Stimulated activated CD8-positive, alpha-beta memory T cell treated with anti-CD3 and anti-CD28 coated beads, Interleukin-4, amount 100 ng/mL, for 24 hours (primary cell): ENCODE data around the gene TFAP2D.

Source experiments
- DNase-seq: peaks from one replicate; pipeline ENCODE4 v3.0.0-alpha.2; 2020; ENCODE audit warnings: low read depth

The TFAP2D gene

DNA sequence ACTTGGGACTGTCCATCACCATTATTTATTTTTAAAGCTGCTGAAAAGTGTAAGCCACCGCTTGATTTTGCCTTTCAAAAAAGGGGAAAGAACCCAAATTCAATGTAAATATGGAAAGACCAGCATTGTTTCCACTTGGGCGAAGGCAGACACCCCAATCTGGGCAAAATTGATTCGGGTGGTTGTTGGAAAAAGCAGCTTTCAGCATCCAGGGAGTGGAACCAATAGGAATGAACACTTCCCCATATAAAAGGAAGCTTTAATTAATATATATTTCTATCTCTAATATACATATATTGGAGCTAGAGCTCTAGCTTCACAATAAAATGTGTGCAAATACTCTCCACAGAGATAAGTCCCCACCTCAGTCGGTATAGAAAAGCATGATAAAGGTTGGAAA is at the start of gene TFAP2D:
TFAP2D (plus strand) TSS at position 301 of the 400 bp plus-strand sequence. CDS start 530 bp downstream, outside the sequence.
- DNase-seq = no peak

DNA sequence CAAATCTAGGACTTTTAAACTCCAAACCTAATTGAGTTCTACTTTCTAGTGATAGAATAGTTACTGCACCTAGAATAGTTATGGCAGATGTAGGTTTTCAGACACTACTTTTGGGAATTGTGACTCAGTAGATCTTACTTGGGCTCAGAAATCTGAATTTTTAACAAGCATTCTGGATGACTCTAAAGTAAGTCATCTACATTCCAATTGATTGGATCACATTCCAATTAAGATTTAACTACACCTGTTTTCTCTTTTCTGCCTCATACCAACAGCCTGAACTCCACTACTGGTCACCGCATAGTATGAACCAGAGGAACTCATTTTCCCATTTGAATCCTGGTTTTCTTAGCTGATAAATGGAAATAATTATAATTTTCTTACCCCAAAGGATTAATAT is 49.5 kb upstream of the TFAP2D start:
- DNase-seq = no peak

DNA sequence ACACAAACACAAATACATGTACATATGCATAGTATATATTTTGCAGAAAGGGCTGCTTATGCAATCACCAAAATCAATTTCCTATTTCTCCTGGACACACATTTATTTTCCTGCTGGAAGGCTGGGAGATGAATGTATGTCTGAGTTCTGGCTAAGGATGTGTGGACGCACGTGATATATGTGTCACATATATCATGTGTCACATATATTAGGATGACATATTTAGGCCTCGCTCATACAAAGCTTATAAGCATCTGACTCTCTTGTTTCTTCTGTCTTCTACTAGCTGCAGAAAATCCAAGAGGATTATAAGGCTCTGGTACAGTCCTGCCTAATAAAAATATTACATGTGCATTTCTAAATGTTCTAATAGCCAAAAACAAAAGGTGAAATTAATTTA is 47.2 kb upstream of the TFAP2D start:
- DNase-seq = no peak

DNA sequence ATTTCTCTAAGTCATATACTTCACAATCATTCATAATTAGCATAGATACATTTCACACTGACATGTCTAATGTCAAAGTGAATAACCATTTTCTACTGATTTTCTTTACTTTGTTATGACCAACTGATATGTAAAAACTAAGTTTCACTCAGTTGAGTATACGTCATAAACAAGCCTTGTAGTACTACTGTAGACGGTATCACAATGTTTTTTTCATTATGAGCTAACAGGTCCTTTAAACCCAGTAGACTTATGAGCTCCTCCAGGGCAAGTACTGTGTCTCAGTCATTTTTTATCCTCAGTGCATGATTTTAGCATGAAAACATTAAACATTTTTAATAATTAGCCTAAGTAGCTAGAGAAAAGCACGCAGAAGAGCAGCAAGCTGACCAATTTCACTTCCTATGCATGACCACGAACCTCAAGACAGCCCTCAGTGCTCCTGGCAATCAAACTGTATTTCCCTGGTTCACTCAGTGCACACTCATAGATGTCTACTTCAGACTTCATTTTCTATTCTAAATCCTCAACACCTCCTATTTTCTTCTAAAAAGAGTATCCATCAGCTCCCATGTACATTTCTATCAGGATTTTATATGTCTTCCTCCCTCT is 32.0 kb upstream of the TFAP2D start:
- DNase-seq = no peak

DNA sequence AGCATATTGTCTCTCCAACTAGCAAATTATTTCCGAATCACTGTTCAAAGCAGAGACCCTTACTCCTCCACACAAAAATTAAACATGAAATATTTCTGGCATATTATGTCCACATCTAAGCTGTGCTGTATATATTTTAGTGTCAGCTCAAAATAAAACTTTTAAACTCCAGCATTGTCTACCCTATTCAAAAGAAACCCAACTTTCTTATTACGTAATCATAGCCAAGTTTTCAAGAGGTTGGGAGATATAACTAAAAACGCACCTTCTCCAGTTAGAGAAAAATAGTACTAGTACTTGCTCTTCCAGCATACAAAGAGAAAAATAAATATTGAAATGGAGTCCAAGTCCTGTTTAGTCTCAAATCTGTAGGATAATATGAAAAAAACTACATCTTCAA is 24.1 kb upstream of the TFAP2D start:
- DNase-seq = no peak

DNA sequence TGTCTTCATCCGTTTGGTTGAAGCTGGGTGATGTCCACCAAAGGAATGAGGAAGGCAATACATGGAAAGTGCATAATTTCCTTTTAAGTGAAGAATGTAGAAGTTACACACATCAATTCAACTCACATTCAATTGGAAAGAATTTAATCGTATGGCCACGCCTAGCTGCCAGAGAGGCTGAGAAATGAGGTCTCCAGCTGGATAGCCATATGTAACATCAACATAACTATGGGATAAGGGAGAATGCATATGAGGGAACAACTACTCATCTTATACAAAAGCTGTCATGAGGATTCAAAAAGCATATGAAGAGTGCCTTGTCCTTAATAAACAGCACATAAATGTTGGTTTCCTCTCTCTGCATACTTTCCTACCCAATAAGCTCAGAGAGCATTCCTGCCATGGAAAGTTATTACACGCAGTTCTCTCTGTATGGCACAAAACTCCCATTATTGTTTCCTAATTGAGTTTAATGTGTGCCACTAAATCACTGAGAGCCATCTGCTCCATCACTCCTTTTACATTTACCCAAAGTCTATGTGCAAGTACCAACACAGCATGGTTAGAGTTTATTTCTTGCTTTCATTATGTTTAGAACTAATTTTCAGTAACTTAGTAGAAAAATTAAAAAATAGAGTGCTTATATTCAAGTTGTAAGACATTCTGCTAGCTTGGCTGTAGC is 21.4 kb upstream of the TFAP2D start:
- DNase-seq = no peak

DNA sequence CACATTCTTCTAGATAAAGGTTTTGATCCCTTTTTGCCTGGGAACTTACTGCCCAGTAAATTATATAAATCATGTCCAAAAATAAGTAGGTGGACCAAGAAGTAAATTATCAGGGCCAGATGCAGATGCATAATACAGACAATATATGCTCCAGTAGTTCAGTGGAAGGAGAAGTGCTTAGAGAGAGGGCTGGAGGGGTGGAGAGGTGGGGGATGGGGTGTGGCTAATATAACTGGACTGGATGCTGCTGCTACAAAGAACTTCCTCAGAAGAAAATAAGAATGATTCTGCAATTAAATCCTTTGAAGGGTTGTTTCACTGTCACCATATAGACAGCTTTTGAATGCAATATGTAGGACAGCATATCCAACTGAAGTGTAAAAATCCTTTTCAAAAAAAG is 14.8 kb upstream of the TFAP2D start:
- DNase-seq = no peak

DNA sequence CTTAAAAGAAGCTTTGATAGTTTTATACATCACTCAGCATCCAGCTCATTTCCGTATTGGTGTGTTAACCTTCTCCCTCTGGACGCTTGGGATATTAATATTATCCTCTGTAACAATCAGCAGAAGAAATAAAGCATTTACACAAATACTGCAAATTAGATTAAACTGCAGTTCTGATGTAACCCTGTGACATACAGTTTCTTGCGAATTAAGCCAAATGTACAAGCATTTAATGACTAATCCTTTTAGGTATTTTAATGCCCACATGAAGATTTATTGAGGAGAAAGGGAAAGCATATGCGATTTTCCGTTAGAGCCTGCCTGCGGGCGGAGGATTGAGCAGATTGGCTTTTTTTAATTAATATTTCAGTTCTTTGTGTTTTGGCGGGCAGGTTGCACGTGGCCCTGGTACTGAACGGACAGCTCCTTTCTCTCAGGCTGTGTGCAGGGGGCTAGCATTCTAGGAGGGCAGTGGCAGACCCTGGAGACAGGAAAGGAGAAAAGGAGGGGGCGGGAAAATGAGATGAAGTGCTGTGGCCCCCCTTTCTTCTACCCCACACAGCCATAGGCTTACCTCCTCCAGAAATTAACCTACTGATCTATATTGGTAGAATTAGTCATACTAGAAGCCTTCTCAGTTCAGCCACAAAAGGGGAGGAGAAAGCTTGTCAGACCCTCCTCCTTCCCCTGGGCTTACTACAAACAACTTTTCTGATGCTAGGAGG is 14.1 kb upstream of the TFAP2D start:
- DNase-seq = no peak

DNA sequence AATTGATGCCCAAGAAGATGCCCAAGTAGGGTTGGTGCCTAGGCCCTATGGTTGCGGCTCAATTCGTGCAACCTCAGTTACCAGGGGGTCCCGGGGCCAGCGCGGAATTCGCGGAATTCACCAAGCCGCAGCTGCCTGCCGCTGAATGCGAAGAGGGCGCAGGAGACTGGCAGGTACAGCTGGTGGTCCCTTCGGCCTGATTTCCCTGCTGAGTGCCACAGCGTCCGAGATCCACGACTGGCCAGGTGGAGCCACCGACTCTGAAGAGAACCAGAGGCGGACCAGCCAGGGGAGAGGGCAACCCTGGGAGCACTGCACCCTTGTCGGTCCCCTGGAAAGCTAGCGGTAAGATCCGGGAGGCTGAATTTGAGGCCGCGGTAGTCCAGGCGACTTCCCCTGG is 6.8 kb upstream of the TFAP2D start:
- DNase-seq = no peak

DNA sequence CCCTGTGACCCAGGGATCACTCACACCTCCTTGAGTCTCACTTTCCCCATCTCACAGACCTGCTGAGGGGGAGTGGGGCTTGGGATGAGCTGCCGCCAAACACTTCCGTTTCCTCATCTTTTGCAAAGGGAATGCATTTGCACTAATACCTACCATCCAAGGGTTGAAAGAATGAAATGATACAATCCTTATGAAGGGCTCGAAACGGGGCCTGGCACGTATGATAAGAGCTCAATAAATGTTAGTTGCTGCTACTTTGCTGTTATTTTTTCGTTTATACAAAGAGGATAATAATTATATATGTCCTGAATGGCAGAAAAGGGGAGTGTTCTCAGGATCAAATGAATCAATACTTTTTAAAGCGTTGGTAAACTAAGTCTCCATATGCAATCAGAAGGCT is 6.1 kb upstream of the TFAP2D start:
- no peak for DNase-seq

DNA sequence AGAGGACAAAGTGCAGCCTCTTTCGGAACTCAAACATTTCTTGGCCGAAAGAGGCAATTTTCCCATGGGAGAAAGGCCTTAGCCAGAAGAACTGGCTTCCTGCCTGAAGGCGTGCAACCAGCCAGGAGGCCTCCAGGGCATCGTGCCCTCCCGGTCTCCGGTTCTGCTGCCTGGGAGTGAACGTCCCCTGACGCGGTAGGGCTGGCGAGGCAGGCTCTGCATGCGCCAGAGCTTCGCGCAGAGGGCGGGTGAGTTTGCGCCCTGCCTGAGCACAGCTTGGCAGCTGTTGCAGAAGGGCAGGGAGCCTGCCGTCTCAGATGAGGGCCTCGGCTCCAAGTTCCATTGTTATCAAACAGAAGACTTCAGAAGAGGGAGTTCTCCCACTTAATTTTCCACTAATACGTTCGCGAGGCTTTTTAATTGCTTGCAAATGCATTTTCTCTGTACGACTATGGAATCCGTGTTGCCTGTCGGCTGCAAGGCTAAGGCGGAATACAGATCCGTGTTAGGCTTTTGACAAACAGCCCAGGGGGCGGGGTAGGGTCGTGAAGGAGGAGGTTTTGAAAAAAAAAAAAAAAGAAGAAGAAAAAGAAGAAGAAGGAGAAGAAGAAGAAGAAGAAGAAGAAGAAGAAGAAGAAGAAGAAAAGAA is 5.5 kb upstream of the TFAP2D start:
- DNase-seq = no peak

DNA sequence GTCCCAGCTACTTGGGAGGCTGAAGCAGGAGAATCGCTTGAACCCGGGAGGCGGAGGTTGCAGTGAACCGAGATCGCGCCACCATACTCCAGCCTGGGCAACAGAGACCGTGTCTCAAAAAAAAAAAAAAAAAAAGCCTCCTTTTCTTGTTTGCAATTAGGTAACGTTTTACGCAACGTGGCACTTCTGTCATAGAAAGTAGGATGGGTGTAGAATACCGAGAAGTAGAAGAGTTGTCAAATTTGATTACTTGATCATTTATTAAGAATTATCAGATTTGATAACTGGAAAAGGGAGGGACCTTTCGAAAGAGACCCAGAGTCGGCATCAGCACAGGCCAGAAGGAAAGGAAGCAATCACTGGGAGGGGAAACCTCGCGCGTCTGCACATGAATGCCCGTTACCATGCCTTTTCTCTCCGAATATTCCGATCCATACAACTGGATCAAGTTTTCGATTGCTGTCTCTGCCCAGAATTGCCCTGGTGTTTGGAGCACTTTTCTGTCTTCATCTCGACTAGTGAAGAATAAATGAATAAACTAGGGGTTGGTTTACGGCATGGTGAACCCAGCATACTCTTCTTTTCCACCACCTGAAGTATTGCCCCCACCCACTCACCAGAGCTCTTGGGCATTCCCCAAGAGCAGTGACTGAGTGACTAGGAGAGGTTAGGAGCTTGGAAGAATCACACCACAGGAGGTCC is 4.5 kb upstream of the TFAP2D start:
- DNase-seq = no peak

DNA sequence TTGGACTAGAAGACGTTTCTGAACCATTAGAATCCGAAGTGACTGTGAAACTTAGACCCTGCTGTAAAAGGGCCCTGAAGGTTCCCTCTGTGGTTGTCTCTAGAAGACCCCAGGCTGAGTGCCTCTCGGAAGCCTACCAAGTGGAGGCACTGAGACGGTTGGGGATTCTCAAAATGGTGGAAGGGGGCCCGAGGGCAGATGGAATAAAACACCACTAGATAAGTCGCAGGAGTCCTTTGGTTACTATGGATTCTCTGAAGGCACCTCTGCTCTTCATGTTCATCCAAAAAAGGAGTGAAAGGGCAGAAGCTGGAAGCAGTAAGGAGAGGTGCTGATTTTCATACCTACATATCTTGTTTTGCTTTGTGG is 4.0 kb upstream of the TFAP2D start:
- no peak for DNase-seq

DNA sequence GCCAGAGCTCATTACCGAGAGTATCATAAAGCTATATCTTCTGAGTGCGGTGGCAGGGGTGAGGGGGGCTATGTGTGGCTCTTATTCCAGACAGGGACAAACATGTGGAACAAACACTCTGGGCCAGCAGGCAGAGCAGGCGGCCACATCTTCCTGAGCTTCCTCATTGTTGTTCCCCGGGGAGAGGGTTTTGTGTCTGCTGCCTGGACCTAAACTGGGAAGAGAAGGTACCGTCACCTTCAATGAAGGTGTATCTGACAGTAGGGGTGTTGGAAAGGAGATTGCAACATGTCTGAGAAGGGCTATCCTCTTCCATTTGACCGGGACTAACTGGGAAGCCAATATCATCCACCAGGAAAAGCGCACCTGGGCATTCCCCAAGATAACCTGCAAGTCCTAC is 1.6 kb upstream of the TFAP2D start:
- DNase-seq = no peak

DNA sequence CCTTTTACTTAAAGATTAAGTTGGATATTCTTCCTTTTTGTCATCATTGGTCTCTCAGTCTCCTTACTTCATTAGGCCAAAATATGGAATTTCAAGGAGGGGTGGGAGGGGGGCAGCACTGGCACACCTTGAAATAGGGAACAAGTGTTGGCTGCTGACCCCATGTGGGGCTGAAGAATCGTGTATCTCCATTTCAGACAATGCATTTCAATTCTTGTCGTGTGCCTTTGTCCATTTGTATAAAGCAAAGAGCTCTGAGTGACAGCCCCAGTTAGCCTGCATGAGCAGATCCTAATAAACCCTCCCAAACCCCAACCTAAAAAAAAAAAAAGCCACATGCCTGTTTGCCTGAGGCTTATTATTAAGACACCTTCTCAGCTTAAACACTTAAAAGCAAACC is 1.0 kb upstream of the TFAP2D start:
- no peak for DNase-seq

DNA sequence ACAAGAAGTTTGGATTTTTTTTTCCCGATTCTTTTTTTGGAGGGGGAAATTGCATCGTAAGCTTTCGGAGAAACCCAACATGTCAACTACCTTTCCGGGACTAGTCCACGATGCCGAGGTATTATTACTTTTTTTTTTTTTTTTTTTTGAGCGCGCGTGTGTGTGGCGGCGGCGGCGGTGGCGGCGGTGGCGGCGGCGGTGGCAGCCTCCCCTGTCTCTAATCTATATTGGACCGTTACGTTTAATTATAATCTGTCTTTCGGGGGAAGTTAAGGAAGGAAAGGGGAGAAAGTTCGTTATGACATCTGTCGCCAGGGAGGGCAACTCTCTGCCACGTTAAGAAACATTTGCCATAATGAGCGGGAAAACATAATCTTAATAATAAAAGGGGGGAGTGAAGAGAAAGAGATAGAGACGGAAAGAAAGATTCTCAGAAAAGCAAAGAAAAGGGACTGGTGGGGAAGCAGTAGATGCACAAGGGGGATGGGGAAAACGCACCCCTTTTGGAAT is 706 bp downstream of the TFAP2D start:
- DNase-seq = no peak

DNA sequence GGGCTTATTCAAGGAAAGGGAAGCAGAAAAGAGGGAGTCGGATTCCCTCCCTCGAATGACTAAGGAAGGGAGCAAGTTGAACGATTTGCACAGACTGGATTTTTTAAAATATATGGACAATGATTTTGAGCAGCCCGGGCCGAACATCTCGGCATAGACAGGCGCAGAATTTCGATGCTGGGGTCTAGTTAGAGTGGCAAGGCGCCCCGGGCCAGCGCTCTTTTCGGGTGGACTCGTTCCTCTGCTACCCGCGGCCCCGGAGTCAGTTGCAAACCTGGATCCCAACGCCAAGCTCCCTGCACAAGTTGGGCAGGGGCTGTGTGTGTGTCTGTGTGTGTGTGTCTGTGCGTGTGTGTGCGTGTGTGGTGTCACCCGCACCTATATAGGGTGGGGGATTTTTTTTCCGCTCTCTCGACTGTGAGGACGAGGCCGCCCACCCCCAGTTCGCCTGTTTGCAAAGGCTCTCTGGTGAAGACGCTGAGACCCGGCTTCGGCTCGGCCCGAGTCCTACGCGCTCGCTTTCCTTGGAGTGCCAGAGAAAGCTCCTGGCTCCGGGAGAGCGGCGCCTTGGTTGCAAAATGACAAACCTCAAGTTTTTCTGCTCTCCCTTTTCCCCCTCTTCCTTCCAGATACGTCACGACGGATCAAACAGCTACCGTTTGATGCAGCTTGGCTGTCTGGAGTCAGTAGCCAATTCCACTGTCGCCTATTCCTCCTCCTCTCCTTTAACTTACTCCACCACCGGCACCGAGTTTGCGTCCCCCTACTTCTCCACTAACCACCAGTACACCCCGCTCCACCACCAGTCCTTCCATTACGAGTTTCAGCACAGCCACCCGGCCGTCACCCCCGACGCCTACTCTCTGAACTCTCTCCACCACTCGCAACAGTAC is 1.4 kb downstream of the TFAP2D start:
- DNase-seq = no peak

DNA sequence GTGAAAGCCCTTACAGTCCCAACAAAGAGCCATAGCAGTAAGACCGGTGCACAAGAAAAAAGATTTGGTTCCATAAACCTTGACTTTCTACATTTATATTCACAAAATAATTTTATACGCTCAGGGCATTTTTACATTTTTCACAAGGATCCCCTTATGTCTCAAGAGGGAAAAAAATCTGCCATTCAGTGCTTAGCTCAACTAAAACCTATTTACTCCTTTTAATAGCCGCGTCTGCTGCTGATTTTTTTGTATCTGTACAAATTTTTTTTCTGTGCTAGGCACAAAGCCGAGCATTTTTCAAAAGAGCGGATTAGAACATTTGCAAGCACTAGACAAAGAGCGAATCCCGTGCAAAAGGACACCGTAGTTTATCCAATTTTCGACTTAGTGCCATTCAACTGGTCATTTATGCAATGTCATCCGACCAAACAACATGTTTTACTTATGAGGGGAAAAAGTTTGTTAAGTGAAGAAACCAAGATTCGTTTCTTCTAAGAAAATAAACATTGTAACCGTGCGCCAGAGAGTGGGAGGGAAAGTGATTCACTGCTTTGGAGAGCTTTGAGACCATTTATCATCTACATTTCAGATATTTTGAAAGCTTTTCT is 3.7 kb downstream of the TFAP2D start:
- DNase-seq = no peak

DNA sequence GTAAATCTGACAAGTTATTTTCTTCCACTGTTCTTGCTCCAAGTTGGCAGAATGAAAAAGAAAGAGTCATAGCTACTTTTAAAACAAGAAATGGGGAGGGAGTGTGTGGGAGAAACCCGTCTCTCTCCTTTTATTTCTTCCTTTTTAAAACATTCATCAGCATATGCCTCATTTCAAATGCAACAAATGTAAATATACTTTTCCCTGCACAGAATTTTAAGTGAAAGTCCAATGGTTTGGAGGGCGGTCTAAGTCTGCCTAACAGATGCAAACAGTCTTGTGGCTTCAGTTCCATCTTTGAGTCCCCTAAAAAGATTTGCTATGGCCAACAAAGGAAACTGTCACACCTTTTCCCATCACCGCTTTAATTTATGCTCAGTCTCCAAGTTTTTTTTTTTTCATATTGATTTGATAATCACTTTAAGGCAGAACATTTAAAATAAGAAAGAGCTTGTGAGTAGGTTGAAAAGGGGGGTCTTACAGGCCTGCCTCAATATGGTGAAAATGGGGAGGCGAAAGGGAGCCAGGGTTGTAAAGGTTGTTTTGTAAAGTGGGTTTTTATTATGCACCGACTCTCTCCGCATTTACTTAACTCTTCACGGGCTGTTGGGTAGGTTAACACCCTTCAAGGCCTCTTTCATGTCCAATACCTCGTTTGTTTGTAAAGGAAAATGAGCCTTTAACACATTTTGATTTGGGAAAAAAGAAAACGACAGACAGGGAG is 4.6 kb downstream of the TFAP2D start:
- no peak for DNase-seq

DNA sequence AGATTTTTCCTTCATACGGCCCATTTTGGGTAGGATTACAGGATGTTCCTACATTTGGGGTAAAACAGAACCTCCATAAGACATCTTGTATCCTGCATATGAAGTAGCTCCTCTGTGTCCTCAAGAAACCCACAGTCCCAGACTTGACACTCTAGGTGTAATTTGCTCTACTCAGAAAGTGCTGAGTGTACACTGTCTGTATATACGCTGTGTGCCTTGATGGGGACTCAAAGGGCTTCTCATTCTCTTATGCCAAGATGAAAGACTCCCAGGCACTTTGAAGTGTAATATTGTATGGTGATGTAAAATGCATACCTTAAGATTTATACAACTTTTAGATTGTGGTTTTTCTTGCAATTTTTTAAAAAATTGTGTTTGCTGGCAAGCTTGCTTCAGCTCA is 5.2 kb downstream of the TFAP2D start:
- DNase-seq = no peak
